GM19043 (cell line): Measurements from ENCODE around the gene RNASEH2B.

Experiments
- ATAC-seq: cut with Tn5 transposase; IDR thresholded peaks from one replicate; pipeline ENCODE4 v1.9.1; 2021; ENCODE audit warnings: low read depth; ENCODE audit not compliant: unreplicated experiment

RNASEH2B gene, protein sequence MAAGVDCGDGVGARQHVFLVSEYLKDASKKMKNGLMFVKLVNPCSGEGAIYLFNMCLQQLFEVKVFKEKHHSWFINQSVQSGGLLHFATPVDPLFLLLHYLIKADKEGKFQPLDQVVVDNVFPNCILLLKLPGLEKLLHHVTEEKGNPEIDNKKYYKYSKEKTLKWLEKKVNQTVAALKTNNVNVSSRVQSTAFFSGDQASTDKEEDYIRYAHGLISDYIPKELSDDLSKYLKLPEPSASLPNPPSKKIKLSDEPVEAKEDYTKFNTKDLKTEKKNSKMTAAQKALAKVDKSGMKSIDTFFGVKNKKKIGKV

DNA sequence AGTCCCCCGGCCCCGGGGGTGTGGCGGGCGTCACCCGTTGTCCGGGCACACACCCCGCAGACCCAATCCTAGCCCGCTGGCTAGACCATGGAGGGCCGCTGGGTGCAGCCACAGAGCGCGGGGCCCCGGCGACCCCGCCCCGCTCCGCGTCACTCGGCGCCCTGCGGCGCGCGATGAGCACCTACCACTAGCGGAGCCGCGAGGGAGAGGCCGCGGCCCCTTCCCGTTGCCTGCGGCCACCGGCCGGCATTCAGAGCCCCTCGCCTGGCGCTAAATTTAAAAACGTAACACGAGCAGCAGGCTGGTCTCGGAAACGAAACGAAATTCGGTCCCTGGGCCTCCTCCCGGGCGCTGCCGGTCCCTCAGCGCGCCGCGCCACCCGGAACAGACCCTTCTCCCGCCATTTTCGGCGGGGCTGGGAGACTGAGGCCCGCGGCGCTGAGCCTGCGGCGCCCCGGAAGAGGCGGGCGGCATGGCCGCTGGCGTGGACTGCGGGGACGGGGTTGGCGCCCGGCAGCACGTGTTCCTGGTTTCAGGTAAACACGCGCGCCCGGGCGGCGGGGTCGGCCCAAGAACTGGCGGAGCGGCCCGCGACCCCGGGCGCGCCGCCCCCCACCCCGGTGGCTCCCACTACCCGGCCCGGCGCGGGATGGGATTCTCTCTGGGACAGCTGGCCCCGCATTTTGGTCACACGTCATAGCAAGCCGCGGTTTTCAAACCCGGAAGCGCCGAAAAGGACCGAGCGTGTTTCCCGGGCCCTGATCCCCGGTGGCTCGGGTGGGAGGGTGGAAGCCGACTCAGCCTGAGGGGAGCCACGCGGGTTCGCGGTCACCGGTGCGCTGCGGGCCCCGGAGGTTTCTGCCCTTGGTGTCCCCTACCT lies at the start of gene RNASEH2B:
Gene RNASEH2B, plus strand, starts transcription at position 187 of the 880 bp plus-strand sequence. Its CDS starts 286 bp downstream, at position 473.
- ATAC-seq: peak; percentile 61

DNA sequence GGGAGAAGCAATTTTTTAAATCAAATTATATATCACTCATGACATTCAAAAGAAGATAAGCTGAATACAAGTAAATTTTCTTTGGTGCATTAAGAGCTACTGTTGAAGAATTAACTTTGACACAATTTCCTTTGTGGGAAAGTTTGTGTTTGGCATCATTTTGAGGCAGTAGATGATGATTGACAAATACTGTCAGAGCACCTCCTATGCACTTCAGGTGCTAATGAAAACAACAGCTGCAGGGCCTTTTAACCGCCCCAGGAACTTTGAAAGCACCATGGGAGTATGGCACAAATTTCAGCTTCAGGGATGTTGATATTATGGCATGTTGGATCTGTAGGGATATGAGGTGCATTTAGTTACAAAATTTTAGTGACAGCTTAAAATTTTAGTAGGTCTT lies 45.1 kb upstream of the RNASEH2B start:
- ATAC-seq: no peak

DNA sequence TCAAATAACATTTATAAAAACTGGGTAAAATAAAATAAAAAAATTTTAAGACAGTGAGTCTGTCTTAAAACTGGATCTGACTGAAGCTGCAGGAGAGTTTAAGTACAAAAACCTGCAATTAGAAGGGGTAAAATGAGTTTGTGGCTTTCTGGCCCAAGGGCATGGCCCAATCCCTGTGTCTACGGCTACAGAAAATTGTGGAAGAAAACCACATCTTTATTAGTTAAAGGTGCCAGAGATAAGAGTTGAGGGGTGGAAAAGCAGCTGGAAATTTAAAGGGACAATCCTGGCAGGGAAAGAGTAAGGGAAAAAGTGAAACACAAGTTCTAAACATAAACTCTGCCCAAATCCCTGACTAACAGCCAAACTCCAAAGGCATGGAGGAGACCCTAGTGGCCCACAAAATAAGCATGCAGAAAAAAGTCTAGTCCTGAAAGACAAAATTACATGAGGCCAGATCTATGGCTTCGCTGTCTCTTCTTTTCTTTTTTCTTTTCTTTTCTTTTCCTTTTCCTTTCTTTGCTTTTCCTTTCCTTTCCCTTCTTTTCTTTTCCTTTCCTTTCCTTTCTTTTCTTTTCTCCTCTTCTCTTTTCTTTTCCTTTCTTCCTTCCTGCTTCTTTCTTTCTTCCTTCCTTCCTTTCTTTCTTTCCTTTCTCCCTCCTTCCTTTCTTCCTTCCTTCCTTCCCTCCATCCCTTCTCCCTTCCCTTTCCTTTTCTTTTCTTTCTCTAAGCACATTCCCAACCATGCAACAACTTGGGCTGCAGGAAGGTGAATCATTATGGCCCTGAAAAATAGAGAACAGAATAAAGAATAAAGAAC lies 42.6 kb upstream of the RNASEH2B start:
- ATAC-seq: no peak

DNA sequence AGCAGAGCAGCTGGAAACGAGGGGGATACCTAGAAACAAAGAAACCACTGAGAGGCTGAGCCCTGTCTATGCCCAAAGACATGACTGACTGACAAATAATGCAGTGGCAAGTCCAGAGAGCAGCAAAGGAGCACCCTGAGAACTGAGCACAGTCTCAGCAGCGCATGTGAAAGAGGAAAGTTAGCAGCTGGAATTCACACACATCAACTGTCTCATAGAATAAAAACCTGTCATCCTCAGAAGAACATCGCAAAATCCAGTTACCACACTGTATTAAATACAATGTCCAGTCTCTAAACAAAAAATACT lies 42.0 kb upstream of the RNASEH2B start:
- ATAC-seq: no peak

DNA sequence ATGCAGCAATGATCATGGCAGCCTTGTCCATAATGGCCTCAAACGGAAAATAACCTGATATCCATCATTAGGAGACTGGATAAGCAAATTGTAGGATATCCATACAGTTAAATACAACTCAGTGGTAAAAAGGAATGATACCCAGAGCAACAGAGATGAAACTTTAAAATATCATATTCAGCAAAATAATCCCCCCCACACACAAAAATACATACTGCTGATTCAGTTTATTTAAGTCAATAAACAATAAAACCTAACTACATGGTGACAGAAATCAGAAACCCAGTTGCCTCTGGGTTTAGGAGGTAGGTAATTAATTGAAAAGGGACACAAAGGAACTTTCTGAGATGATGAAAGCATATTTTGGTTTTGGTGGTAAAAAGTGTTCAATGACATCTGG lies 38.2 kb upstream of the RNASEH2B start:
- no peak for ATAC-seq

DNA sequence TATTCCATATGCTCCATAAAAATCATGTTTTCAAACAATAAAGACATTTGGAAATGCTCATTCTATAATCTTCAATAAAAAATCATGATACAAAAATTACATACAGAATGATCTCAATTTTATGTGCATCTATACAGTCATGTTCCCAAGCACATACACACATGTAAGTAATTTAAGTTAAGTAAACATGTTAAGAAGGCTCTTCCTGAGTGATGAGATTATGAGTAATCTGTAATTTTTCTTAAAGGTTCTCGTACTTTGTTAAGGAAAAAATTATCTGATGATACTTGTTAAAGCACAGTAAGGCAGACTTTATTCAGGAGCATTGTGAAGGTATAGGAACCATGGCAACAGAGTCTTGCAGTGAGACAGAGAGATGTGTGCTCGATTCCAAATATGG lies 36.1 kb upstream of the RNASEH2B start:
- ATAC-seq: no peak

DNA sequence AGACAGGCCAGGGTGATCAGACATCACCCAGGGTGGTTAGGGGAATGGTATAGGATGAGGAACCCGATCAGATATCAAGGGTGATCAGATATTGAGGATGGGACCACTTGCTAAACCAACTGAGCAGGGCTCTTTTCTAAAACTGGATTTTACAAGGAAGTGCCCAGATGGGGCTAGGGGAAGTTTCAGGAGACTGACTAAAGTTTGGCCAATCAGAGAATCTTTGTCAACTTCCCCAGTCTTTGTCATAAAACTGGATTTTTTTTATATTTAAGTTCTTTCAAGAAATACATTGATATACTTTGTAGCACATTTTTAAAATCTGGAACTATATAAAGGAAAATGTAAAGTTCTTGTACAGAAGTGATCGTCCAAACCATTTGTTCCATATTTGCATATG lies 35.6 kb upstream of the RNASEH2B start:
- no peak for ATAC-seq

DNA sequence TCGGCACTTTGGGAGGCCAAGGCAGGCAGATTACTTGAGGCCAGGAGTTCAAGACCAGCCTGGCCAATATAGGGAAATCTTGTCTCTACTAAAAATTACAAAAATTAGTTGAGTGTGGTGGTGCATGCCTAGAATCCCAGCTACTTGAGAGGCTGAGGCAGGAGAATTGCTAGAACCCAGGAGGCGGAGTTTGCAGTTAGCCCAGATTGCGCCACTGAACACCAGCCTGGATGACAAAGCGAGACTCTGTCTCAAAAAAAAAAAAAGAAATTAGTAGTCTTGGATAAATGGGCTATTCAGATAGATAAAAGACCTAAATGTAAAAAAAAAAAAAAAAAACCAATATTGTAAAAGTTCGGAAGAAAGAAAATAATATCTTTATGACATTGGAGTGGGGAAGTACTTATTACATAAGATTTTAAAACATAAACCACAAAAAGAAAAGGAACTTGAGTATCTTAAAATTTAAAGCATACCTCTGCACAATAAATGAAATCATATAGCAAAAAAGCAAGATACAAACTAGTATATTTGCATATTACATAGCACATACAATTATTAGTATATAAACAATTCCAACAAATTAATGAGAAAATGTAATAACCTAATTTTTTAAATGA lies 26.7 kb upstream of the RNASEH2B start:
- ATAC-seq: no peak

DNA sequence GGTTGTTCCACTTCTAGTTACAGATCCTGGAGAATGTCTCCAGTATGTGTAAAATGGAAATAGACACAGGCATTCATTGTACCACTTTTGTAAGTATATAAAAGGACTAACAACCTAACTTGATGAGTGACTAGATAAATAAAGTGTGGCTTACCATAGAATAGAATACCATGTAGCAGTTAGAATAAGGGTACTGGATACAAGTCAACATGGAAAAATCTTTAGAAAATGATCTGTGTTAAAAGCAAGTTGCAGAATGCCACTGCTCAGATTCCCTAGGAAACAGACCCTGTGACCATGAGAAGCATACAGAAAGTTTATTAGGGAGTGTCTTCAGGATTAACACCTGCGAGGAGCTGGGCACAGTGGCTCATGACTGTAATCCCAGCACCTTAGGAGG lies 25.9 kb upstream of the RNASEH2B start:
- no peak for ATAC-seq

DNA sequence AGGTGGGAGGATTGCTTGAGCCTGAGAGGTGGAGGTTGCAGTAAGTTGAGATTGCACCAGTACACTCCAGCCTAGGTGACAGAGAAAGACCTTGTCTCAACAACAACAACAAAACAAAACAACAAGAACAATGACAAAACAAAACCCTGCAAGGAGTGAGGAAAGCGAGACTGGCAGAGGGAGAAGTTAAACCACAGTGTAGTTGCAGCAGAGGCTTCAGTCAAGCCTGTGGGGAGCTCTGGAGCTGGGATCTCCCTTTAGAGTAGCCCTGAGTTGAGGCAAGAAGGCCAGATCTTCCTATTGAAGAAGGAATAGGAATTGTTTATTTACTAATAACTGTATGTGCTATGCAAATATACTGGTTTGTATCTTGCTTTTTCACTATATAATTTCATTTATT lies 25.3 kb upstream of the RNASEH2B start:
- ATAC-seq: no peak

DNA sequence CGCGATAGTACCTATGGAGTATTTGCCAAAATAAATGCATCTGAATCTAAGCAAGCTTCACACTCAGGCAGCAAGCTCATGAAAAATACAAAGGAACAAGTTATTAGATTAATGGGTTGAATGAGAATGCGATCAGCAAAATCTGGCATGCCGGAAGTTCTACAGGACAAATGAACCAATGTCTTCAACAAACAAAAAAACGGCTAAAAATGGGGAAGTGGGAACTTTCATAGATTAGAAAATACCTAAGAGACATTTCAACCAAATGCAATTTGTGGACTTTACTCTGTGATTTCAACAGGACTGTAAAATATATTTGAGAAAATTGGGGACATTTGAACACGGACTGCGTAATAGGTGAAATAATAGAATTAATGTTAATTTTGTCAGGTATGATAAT lies 22.4 kb upstream of the RNASEH2B start:
- no peak for ATAC-seq

DNA sequence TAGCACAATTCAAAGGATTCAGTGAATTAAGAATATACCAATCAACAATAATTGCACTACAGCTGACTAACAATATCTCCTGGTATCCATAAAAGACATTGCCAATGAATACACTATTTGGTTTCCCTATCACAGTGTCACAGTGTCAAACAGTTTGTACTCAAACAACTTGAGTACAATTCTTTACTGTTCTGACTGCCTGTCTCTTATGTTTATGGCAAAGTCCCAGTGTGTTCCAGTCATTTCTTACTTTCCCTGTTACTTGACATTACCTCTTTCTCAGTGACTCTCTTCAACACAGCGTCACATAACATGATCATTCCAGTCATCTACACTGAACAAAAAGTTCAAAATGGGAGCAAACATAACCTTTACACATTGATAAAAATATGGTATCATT lies 21.2 kb upstream of the RNASEH2B start:
- ATAC-seq: no peak

DNA sequence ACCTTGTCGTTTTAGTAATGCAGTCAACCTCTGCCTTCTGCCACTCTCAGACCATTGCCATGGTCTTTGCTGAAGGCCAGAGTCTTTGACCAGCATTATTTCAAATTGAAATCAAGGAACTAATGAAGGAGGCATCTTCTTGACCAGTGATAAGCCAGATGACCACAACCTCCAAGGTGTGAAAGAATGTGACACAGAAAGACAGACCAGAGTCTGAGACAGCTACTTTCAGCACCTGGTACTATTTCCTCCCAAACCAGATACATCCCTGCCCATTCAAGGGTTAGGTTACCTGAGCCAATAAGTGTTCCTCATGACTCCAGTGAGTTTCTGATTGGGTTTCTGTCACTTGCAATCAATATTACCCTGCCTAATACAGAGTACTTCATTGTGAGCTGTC lies 20.3 kb upstream of the RNASEH2B start:
- no peak for ATAC-seq

DNA sequence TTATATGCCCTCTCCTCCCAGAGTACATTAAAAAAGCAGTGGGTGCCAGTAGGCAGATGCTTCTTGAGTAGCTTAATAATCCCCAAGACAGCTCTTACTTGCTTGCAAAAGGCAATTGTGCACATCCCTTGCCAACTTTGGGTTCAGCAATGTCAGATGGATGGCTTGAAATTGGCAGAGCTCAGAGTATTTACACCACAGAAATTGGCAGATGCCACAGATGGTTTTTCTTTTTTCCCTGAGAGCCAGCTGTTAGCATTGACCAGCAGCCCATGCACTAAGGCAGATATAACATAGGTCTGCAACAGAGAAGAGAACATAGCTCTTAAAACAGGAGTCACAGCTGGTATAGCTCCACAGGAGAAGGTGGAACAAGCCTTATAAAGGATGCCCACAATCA lies 18.4 kb upstream of the RNASEH2B start:
- ATAC-seq: no peak

DNA sequence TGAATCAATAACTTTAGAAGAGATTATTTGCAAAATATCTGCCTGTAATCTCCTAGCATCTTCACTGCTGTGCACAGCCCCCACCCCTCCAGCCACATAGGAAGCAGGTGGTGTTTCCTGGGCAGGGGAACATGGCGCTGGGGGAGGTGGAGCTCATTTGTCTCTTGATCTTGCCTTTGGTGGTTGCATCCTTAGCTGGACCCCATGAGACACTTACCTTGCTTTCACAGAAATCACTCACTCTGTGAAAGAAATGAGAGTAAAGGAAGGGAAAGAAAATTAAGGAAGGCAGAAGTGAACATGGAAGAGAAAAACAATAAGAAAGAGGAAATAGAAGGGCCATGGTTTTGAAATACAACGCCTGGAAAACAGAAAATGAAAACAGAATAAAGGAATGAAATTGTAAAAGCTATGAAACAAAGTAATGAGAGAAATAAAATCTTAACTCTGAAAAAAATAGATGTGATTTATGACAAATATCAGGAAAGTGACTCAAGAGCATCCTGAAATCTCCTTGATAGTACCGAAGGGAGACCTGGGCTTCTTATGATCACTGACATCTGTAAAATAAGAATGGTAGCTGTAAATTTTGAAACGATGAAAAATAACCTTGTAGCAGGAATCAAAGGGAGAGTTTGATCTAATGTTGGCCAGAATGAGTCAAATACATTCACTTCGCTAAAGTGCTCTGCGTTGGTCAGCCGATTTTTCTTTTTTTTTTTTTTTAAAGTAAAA lies 17.2 kb upstream of the RNASEH2B start:
- no peak for ATAC-seq

DNA sequence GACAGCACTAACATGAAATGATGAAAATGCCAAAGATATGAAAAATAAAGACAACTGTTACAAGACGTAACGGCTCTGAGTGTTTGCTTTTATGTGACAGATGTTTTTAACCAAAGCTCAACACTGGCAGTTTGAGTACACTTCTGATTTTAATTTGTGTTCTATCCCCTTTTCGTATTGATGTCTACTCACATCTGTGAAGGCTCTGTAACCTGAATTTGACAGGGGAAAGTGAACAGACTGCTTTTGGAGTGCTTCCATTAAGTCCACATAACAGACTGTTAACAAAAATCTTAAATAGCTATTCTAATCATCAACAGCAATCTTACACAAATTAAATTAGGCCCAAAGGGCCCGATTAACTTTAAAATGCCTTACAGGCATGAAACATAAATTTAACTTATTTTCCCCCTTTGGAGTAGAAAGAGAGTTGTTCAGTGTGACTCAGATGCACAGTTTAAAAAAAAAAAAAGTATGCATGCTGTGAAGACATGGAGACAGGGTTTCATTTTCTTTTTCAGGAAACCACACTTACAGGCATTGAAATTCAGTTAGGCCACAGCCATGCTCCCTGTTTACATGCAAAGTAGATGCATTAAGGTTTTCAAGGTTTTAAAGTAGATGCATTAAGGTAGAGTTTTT lies 16.3 kb upstream of the RNASEH2B start:
- peak; percentile 69 for ATAC-seq

DNA sequence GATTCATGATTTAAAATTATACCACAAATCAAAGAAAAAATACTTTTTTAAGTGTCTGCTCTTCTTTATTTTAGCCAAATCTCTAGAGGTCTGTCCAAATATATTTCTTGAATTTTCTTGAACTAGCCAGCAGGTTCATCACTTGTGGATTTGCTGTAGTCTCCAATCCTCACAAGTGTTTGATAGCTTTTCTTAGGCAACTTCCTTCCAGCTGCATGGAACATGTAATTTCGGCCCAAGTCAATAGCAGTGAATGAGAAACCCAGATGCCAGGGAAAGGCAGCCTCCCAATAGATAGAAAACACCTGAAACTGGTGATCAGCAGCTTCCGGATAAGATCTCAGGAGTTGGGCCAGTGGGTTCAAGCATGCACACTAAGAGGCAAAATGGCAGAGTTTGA lies 15.6 kb upstream of the RNASEH2B start:
- no peak for ATAC-seq

DNA sequence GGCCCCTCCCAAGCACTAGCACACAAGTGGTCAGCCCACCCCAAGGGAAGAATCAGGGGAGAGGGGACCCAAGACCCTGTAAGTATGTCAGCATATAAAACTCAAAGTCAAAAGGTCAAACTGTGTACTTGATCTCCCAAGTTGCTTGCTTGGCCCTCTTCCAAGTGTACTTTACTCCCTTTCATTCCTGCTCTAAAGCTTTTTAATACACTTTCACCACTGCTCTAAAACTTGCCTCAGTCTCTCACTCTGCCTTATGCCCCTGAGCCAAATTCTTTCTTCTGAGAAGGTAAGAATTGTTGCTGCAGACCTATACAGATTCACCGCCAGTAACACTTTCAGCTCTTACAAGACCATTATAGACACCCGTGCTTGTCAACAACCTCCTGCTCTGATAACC lies 15.1 kb upstream of the RNASEH2B start:
- no peak for ATAC-seq

DNA sequence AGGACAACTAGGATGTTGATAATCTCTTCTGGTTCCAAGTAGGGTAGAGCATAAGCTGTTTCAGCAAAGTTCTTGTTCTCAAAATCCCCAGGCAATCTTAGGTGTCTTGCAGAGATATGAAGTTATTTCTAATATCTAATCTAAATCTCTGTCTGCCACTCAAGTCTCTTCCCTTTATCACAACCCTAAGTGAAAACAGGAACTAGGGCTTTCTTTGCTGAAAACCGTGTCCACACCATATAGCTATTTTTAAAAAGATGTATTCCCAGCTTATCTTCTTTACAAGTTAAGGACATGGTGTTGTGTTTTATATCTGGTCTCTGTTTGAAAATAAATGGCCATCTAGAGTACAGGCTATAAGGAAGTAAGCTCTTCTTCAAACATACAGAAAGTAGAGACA lies 11.3 kb upstream of the RNASEH2B start:
- ATAC-seq: no peak

DNA sequence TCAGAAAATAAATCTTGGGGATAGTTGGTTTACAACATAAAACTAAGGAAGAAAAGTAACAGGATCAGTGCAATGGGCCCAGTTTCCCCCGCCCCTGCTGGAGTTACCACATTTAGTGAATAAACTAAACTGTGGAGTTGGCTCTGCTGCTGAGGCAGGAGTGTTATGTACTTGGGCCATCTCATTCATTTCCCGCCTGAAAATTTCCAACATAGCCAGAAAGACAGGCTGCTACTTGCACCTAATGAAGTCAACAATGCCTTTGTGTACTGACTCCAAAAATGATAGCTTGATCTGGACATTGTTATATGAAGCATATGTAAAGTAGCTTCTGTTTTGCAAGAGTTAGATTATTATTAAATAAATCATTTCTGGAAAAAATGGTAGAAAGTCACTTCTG lies 7.9 kb upstream of the RNASEH2B start:
- ATAC-seq: no peak
